GM20000 (cell line): Measurements from ENCODE around the gene CABP2.
A peak's percentile ranks its signal among the peaks of the same experiment; 100 is the strongest.
"Not testable (repeated sequence)": the region's sequence is repeated elsewhere in the genome, so short reads cannot be mapped to it uniquely, and the experiment has no call there.

Experiments
- DNase-seq: peaks from one replicate; pipeline ENCODE4 v3.0.0; 2012; ENCODE audit warnings: low spot score
- TF ChIP-seq, protein P1 (sequence below): IDR thresholded peaks from 2 replicates; pipeline ENCODE4 v1.5.1; 2012; ENCODE audit warnings: mild to moderate bottlenecking, control low read depth; ENCODE audit errors: extremely low read depth, missing control alignments

The CABP2 gene

DNA sequence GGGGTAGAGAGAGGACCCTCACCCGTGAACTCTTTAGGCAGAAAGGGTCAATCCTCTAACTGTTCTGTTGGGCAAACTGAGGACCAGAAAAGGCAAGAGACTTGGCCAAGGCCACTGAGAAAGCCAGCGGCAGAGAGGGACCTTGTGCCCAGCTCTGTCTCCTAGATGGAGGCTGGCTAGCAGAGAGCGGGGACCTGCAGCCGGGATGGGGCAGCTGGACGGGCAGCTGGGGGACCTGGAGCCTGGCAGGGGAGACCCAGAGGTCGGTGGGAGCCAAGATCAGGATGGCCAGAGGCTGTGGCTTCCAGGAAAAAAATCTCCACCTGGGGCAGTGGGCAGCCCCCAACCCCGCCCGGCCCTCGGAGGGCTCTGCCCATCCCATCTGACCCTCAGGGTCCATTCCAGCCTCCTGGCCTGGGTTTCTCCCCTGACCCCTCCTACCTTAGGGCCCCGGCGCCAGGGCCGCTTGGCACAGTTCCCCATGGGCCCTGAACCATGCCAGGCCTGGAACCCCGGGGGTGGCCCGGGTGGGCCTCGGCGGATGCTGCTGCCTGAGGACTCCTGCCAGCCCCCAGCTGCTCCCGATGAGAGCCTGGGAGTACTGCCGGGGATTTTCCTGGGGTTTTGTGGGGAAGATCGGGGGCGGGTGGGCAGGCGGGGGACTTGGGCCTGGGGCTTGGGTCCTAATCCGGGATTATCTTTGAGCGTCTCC is at the start of gene CABP2:
Gene CABP2 (minus strand): TSS at position 603 of the 712 bp plus-strand sequence. CDS start 120 bp downstream, at position 483.
- TF ChIP-seq, protein P1, sequence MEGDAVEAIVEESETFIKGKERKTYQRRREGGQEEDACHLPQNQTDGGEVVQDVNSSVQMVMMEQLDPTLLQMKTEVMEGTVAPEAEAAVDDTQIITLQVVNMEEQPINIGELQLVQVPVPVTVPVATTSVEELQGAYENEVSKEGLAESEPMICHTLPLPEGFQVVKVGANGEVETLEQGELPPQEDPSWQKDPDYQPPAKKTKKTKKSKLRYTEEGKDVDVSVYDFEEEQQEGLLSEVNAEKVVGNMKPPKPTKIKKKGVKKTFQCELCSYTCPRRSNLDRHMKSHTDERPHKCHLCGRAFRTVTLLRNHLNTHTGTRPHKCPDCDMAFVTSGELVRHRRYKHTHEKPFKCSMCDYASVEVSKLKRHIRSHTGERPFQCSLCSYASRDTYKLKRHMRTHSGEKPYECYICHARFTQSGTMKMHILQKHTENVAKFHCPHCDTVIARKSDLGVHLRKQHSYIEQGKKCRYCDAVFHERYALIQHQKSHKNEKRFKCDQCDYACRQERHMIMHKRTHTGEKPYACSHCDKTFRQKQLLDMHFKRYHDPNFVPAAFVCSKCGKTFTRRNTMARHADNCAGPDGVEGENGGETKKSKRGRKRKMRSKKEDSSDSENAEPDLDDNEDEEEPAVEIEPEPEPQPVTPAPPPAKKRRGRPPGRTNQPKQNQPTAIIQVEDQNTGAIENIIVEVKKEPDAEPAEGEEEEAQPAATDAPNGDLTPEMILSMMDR: no peak
- no peak for DNase-seq

DNA sequence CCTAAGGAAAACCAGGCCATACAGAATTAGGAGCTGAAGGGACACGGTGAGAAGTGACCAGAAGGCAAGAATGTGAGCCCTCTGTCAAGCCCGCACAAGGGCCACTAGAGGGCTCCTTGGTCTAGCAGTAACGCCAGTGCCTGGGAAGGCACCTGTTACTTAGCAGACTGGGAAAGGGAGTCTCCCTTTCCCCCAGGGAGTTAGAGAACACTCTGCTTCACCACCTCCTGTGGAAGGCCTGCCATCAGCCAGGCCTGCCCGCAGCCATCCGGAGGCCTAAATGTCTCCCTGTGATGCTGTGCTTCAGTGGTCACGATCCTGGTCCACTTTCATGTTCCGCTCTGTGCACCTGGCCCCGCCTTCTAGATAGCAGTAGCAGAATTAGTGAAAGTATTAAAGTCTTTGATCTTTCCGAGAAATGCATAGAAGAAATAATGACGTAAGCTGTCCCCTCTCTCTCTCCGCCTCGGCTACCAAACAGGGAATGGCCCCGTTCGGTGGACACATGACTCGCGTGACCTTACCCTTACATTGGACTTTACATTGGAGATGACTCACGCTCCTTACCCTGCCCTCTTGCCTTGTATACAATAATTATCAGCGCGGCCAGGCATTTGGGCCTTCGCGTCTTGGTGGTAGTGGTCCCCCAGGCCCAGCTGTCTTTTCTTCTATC is 49.6 kb upstream of the CABP2 start:
- TF ChIP-seq, protein P1: peak; percentile 78
- DNase-seq: no peak

DNA sequence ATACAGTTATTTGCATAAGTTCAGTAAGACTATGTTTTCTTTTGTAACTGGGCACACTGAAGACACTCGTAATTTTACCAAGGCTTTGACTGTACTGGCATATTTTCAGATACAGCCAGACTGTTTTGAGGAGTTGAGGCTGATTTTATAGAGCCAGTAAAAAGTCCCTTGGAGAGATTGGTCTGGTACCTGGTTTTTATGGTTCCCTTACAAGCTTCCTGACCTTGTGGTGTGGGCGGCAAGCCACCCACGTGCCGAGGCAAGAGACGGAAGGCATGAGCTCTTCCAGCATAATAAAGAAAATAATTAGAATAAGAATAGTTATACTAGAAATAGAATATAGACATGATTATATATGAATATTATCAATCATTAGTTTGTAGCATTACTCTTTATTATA is 49.1 kb upstream of the CABP2 start:
- TF ChIP-seq, protein P1: no peak
- no peak for DNase-seq

DNA sequence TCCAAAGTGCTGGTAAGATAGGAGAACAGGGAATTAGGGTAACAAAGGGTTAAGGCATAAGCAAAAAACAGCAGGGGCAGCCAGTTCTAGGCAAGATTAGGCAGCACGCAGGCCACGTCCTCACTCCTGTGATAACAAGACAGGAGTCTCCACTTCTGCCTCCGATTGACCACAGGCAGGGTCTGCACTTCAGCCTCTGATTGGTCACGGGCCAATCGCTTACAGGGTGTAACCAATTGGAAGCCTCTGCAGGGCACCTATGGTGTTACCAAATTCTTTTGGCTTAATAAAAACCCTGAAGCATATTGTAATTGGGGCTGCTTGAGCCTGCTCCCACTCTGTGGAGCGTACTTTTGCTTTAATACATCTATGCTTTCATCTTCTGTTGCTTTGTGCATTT is 48.2 kb upstream of the CABP2 start:
- TF ChIP-seq, protein P1: no peak
- DNase-seq: no peak

DNA sequence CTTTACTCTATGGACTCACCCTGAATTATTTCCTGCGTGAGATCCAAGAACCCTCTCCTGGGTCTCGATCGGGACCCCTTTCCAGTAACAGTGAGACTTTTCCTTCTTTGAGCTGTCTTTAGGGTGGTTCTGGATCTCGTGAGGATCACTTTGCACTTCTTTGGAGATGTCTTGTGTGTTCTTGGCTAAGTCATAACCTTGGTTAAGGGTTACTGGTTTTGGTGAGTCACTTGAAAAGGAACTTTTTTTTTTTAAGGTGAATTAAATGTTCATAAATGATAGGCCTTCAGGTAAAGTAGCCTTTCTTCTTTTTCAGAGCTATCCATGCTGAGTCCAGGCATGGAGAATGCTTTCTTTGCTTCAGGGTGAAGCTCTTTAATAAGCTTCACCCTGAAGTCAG is 41.0 kb upstream of the CABP2 start:
- TF ChIP-seq, protein P1: no peak
- DNase-seq: no peak

DNA sequence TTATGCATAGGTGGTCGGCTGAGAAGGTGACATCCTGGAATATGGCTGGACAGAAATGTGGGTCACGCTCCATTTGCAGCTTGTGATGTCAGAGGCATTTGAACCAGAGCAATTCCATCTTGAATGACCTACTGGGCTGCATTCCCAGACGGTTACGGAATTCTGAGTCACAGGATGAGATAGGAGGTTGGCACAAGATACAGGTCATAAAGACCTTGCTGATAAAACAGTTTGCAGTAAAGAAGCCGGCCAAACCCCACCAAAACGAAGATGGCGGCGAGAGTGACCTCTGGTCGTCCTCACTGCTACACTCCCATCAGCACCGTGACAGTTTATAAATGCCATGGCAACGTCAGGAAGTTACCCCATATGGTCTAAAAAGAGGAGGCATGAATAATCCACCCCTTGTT is 40.5 kb upstream of the CABP2 start:
- DNase-seq: not testable (repeated sequence)

DNA sequence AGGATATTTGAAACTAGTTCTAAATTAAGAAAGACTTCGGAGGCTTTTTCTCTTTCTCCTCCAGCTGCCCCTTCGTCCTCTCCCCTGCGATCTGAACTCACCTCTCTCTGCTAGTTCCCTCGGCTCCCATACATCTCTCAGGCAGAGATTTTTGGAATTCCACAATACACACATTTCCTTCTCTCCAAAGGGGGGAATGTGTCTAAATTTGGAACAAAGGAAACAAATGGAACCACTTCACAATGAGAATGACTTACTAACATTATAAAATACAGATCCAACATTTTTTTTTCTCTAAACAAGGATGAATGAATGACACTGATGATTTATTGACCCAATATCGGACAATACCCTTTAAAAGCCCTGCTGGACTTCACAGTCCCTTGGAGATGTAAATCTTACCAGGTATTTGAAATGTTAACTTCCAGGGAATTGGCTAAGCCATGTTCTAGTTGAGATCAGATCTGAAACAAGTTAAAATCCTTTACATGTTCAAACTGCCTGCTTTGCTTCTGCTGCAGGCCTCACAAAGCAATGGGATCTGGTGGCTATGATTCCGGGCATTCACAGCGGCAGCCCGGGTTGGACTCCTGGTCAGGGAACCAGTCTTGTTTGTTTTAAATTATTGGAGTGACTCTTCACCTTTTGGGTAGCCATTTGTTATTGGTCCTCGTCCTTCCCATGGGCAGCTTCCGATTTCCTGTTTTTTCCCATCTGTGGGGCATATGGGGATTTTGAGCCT is 39.9 kb upstream of the CABP2 start:
- no peak for DNase-seq
- TF ChIP-seq, protein P1: no peak
